ENCODE results near the gene CACYBP. TPM values are rescaled to one million over a fixed set of nuclear protein-coding genes. Genes with fewer than 3 reads are reported as not detected.

The CACYBP gene
- total RNA-seq, 1 experiment from 2014 or later = 384 TPM

- Mint-ChIP-seq H3K27ac (ENCODE audit: unreplicated experiment) (no peak overlapping the region), H3K27me3 (ENCODE audit: unreplicated experiment) (no peaks in the 10 kb centered on the region), H3K4me3 (ENCODE audit: low read depth, unreplicated experiment) (no peak overlapping the region), H3K9me3 (ENCODE audit: low read depth, unreplicated experiment) (no peaks in the 10 kb centered on the region), H3K4me1 (ENCODE audit: low read depth, unreplicated experiment) (no peaks in the 10 kb centered on the region), H3K36me3 (ENCODE audit: insufficient read depth, unreplicated experiment) (peaks cover 32% of the 10 kb centered on the region)
- TF ChIP-seq, protein P1, sequence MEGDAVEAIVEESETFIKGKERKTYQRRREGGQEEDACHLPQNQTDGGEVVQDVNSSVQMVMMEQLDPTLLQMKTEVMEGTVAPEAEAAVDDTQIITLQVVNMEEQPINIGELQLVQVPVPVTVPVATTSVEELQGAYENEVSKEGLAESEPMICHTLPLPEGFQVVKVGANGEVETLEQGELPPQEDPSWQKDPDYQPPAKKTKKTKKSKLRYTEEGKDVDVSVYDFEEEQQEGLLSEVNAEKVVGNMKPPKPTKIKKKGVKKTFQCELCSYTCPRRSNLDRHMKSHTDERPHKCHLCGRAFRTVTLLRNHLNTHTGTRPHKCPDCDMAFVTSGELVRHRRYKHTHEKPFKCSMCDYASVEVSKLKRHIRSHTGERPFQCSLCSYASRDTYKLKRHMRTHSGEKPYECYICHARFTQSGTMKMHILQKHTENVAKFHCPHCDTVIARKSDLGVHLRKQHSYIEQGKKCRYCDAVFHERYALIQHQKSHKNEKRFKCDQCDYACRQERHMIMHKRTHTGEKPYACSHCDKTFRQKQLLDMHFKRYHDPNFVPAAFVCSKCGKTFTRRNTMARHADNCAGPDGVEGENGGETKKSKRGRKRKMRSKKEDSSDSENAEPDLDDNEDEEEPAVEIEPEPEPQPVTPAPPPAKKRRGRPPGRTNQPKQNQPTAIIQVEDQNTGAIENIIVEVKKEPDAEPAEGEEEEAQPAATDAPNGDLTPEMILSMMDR (IDR thresholded peaks at IDR 0.05; ENCODE audit: unreplicated experiment) = no peak
- DNase-seq = no peak
- no TSS peak for BruUV-seq (replicated peaks)
- intact Hi-C loops (cut with micrococcal nuclease; ENCODE audit: unreplicated experiment) = no loop called here
- CTCF ChIA-PET = no interaction called here
Measured at GRCh38 chr1:174984952-174985351, 14.8 kb upstream of the CACYBP start.

DNA sequence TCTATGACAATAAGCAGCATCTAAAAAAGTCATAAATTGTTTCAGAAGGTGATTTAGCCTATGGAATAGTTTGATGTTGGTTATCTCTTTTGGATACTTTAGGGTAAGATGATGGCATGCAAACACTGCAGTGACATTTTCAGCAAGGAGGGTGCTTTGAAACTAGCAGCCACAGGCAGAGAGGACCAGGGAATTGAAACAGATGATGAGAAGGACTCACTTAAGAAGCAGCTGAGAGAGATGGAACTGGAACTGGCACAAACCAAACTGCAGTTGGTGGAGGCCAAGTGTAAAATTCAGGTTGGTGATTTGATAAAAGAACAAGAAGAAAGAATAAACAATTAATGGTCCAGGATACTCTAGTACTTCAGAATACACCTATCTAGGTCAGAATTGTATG, 11.2 kb upstream of the CACYBP start:
- BruUV-seq (replicated peaks) = no TSS peak
- CTCF ChIA-PET = interaction anchor here (1.4 kb wide), 1 partner anchor 86 kb away, joined by 4 read pairs; no protein-coding TSS in a partner anchor

GRCh38 chr1:174988986-174989385, 10.8 kb upstream of the CACYBP start:
- peaks cover 22% of the 10 kb centered on the region for H3K36me3 Mint-ChIP-seq (ENCODE audit: insufficient read depth, unreplicated experiment)
- CTCF ChIA-PET = interaction anchor here (1.4 kb wide), 1 partner anchor 87 kb away, joined by 4 read pairs; no protein-coding TSS in a partner anchor
- H3K9me3 Mint-ChIP-seq (ENCODE audit: low read depth, unreplicated experiment) = no peaks in the 10 kb centered on the region

More for the DNA sequence above, 11.2 kb upstream of the CACYBP start:
- H3K36me3 Mint-ChIP-seq (ENCODE audit: insufficient read depth, unreplicated experiment) = peaks cover 22% of the 10 kb centered on the region
- intact Hi-C loops (cut with micrococcal nuclease; ENCODE audit: unreplicated experiment) = no loop called here
- no peak overlapping the region for H3K4me3 Mint-ChIP-seq (ENCODE audit: low read depth, unreplicated experiment)
- no peaks in the 10 kb centered on the region for H3K27me3 Mint-ChIP-seq (ENCODE audit: unreplicated experiment)
- H3K9me3 Mint-ChIP-seq (ENCODE audit: low read depth, unreplicated experiment) = no peaks in the 10 kb centered on the region
- H3K27ac Mint-ChIP-seq (ENCODE audit: unreplicated experiment) = no peak overlapping the region
- DNase-seq = no peak
- no peaks in the 10 kb centered on the region for H3K4me1 Mint-ChIP-seq (ENCODE audit: low read depth, unreplicated experiment)
- TF ChIP-seq, protein P1 (IDR thresholded peaks at IDR 0.05; ENCODE audit: unreplicated experiment) = no peak

GRCh38 chr1:174989536-174990220, 10.1 kb upstream of the CACYBP start:
- no peak for DNase-seq
- CTCF ChIA-PET = interaction anchor here (1.4 kb wide), 1 partner anchor 87 kb away, joined by 4 read pairs; no protein-coding TSS in a partner anchor
- H3K4me3 Mint-ChIP-seq (ENCODE audit: low read depth, unreplicated experiment) = peak overlapping the region; percentile 66
- H3K4me1 Mint-ChIP-seq (ENCODE audit: low read depth, unreplicated experiment) = peaks cover under 1% of the 10 kb centered on the region
- H3K27me3 Mint-ChIP-seq (ENCODE audit: unreplicated experiment) = no peaks in the 10 kb centered on the region
- intact Hi-C loops (cut with micrococcal nuclease; ENCODE audit: unreplicated experiment) = loop anchor here (10.0 kb wide), 1 partner anchor 965 kb away; the partner anchor contains the start of gene RC3H1
- no TSS peak for BruUV-seq (replicated peaks)
- TF ChIP-seq, protein P1 (IDR thresholded peaks at IDR 0.05; ENCODE audit: unreplicated experiment) = no peak
- H3K9me3 Mint-ChIP-seq (ENCODE audit: low read depth, unreplicated experiment) = no peaks in the 10 kb centered on the region
- peak overlapping the region; percentile 67 for H3K27ac Mint-ChIP-seq (ENCODE audit: unreplicated experiment)
- H3K36me3 Mint-ChIP-seq (ENCODE audit: insufficient read depth, unreplicated experiment) = peaks cover 22% of the 10 kb centered on the region

More at GRCh38 chr1:174988986-174989385, 10.8 kb upstream of the CACYBP start:
- H3K27me3 Mint-ChIP-seq (ENCODE audit: unreplicated experiment) = no peaks in the 10 kb centered on the region
- intact Hi-C loops (cut with micrococcal nuclease; ENCODE audit: unreplicated experiment) = no loop called here
- BruUV-seq (replicated peaks) = no TSS peak
- TF ChIP-seq, protein P1 (IDR thresholded peaks at IDR 0.05; ENCODE audit: unreplicated experiment) = no peak
- H3K27ac Mint-ChIP-seq (ENCODE audit: unreplicated experiment) = peak overlapping the region; percentile 67
- H3K4me1 Mint-ChIP-seq (ENCODE audit: low read depth, unreplicated experiment) = no peaks in the 10 kb centered on the region
- no peak for DNase-seq
- H3K4me3 Mint-ChIP-seq (ENCODE audit: low read depth, unreplicated experiment) = no peak overlapping the region
